Gastroesophageal sphincter (tissue), 4 donors: Measurements from ENCODE around the gene KCNJ9. TPM values are rescaled to one million over a fixed set of nuclear protein-coding genes. Genes with fewer than 3 reads are reported as not detected.

Experiments used
- ATAC-seq: fragments of 150-250 bp; one replicate; pipeline ENCODE4 v1.9.1; 2016; ENCODE audit warnings: mild to moderate bottlenecking, moderate library complexity
- H3K27ac ChIP-seq, 4 donors: fragments of 200-600 bp; sonication (generic) in 3 of 4; 1 replicate in 3 of 4; 2 replicates in 1 of 4; pipeline ENCODE4 v1.5.1; 2016 to 2019
- H3K27me3 ChIP-seq: fragments of 200-600 bp; sonication (generic); one replicate; pipeline ENCODE4 v1.5.1; 2019
- H3K36me3 ChIP-seq, 2 donors: fragments of 200-600 bp; sonication (generic); one replicate each; pipeline ENCODE4 v1.5.1; 2019; ENCODE audit warnings: control low read depth in 1 of 2
- H3K4me1 ChIP-seq, 3 donors: fragments of 200-600 bp; sonication (generic); 1 replicate in 2 of 3; 2 replicates in 1 of 3; pipeline ENCODE4 v1.5.1; 2016 to 2019; ENCODE audit warnings: control low read depth in 2 of 3
- H3K4me3 ChIP-seq, 2 donors: fragments of 200-600 bp; sonication (generic); one replicate each; pipeline ENCODE4 v1.5.1; 2019; ENCODE audit warnings: mild to moderate bottlenecking in 1 of 2, moderate library complexity in 1 of 2
- H3K9me3 ChIP-seq, 3 donors: fragments of 200-600 bp; sonication (generic); one replicate each; pipeline ENCODE4 v1.5.1; 2017 to 2019; ENCODE audit warnings: control low read depth in 2 of 3
- EP300 ChIP-seq: sonication (generic); formaldehyde crosslinking; IDR thresholded peaks from one replicate; pipeline ENCODE4 v1.6.1; 2017; ENCODE audit warnings: antibody characterized with exemption, mild to moderate bottlenecking
- POLR2A ChIP-seq, 2 donors: fragments of 450-650 bp; IDR thresholded peaks; one replicate each; pipeline ENCODE4 v1.6.1; 2017; ENCODE audit warnings: antibody characterized with exemption in 2 of 2, mild to moderate bottlenecking in 2 of 2, moderate library complexity in 1 of 2
- POLR2AphosphoS5 ChIP-seq: sonication (generic); formaldehyde crosslinking; IDR thresholded peaks from one replicate; pipeline ENCODE4 v1.6.1; 2017; ENCODE audit warnings: antibody characterized with exemption
- WGBS, 2 donors: methylation state at CpG; one replicate each; pipeline ENCODE4 v1.1.5; 2018; ENCODE audit warnings: low coverage in 1 of 2; 5-methylcytosine and 5-hydroxymethylcytosine counted together
- total RNA-seq, 4 donors: library from RNA; depleted of rRNA; stranded (reverse); fragments of >200 nt; gene quantifications; one replicate each; pipeline ENCODE4 v1.1.0, GENCODE V29; 2016
- TF ChIP-seq, protein P1 (sequence below), 4 experiments: fragments of 200-600 bp in 2 of 4; fragments of 450-650 bp in 2 of 4; sonication (generic) in 1 of 4; IDR thresholded peaks; one replicate each; pipeline ENCODE4 v1.5.1; 2017 to 2019; ENCODE audit warnings: antibody characterized with exemption in 4 of 4, mild to moderate bottlenecking in 2 of 4, moderate library complexity in 2 of 4

The KCNJ9 gene
- total RNA-seq, 4 donors from 2014 or later, result not detected

DNA sequence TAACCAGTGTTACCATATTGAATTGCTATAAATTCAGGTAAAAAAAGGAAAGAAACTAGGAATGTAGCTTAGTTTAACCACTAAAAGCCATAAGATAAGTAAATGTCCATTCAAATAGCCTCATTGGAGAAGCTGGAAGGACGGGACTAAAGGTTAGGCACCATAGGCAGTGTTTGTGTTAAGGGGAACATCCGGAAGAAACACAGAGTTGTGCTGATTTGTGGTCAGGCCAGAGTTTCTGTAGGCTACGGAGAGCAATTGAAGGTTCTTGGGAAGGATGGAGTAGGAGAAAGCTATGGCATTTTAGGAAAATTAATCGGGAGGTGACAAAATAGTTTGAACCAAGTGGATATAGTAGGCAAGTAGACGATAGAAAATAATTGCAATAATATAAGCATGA lies 10.0 kb upstream of the KCNJ9 start:
- Histone ChIP-seq H3K4me3 (no peak overlapping the region), H3K36me3 (no peaks in the 10 kb centered on the region), H3K4me1 (peaks cover 0 to 16% (median 0%) of the 10 kb centered on the region in 3 donors), H3K27ac (no peak overlapping the region), H3K27me3 (peaks cover 38% of the 10 kb centered on the region), H3K9me3 (no peaks in the 10 kb centered on the region)
- WGBS, 2 donors, result 78 to 81% methylated on average over 3 to 5 of the region's 5 CpGs
- ATAC-seq, result no peak
- TF ChIP-seq, protein P1, sequence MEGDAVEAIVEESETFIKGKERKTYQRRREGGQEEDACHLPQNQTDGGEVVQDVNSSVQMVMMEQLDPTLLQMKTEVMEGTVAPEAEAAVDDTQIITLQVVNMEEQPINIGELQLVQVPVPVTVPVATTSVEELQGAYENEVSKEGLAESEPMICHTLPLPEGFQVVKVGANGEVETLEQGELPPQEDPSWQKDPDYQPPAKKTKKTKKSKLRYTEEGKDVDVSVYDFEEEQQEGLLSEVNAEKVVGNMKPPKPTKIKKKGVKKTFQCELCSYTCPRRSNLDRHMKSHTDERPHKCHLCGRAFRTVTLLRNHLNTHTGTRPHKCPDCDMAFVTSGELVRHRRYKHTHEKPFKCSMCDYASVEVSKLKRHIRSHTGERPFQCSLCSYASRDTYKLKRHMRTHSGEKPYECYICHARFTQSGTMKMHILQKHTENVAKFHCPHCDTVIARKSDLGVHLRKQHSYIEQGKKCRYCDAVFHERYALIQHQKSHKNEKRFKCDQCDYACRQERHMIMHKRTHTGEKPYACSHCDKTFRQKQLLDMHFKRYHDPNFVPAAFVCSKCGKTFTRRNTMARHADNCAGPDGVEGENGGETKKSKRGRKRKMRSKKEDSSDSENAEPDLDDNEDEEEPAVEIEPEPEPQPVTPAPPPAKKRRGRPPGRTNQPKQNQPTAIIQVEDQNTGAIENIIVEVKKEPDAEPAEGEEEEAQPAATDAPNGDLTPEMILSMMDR (IDR thresholded peaks at IDR 0.05), result no peak
- TF ChIP-seq EP300 (no peak), POLR2A (IDR thresholded peaks at IDR 0.05) (no peak), POLR2AphosphoS5 (no peak)

GRCh38 chr1:160074865-160075264 lies 6.5 kb upstream of the KCNJ9 start:
- 60 to 80% methylated on average over 3 to 4 of the region's 4 CpGs for WGBS, 2 donors
- Histone ChIP-seq H3K4me1 (peaks cover 0 to 12% (median 0%) of the 10 kb centered on the region in 3 donors), H3K27ac (no peak overlapping the region), H3K9me3 (no peaks in the 10 kb centered on the region), H3K4me3 (no peak overlapping the region), H3K36me3 (no peaks in the 10 kb centered on the region), H3K27me3 (peaks cover 56% of the 10 kb centered on the region)
- no peak for TF ChIP-seq EP300
- TF ChIP-seq, protein P1 (IDR thresholded peaks at IDR 0.05), result no peak
- no peak for TF ChIP-seq POLR2A (IDR thresholded peaks at IDR 0.05)
- TF ChIP-seq POLR2AphosphoS5, result no peak
- ATAC-seq, result no peak

DNA sequence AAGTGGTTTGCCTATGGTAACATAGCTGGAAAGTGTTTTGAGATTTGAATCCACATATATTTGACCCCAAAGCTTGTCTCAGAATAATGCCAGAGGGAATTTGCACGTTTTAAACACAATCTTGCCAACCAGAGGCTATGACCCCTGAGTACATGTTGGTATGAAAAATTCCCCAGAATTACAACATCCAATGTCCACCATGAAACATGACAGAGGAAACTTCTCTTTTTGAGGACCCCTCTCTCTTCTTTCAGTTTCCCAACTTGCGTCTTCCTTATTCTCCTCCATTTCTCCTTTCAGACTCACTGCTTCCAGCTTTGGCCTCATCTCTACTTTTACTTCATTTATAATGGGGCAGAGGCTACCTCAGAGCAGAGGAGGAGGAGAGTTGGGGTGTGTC lies 5.5 kb upstream of the KCNJ9 start:
- H3K9me3 ChIP-seq, result no peaks in the 10 kb centered on the region
- TF ChIP-seq POLR2AphosphoS5 (no peak), EP300 (no peak), POLR2A (IDR thresholded peaks at IDR 0.05) (no peak)
- TF ChIP-seq, protein P1 (IDR thresholded peaks at IDR 0.05), result no peak
- no peak overlapping the region for H3K4me3 ChIP-seq
- ATAC-seq, result no peak
- no peak overlapping the region for H3K27ac ChIP-seq
- WGBS, 2 donors, result 40 to 58% methylated on average over 2 of the region's 2 CpGs
- no peaks in the 10 kb centered on the region for H3K36me3 ChIP-seq
- H3K4me1 ChIP-seq, result peaks cover 0 to 2% (median 0%) of the 10 kb centered on the region in 3 donors
- H3K27me3 ChIP-seq, result peaks cover 61% of the 10 kb centered on the region

GRCh38 chr1:160076295-160076694 lies 5.0 kb upstream of the KCNJ9 start:
- no peak for ATAC-seq
- TF ChIP-seq POLR2AphosphoS5, result no peak
- TF ChIP-seq, protein P1 (IDR thresholded peaks at IDR 0.05), result no peak
- TF ChIP-seq EP300, result no peak
- TF ChIP-seq POLR2A (IDR thresholded peaks at IDR 0.05), result no peak

GRCh38 chr1:160077486-160077885 lies 3.9 kb upstream of the KCNJ9 start:
- peaks cover 65% of the 10 kb centered on the region for H3K27me3 ChIP-seq
- H3K9me3 ChIP-seq, result no peaks in the 10 kb centered on the region
- no peak for ATAC-seq
- H3K4me1 ChIP-seq, result no peaks in the 10 kb centered on the region
- H3K36me3 ChIP-seq, result no peaks in the 10 kb centered on the region
- H3K27ac ChIP-seq, result no peak overlapping the region
- TF ChIP-seq, protein P1 (IDR thresholded peaks at IDR 0.05), result no peak
- no peak for TF ChIP-seq EP300
- no peak for TF ChIP-seq POLR2A (IDR thresholded peaks at IDR 0.05)
- no peak for TF ChIP-seq POLR2AphosphoS5
- no peak overlapping the region for H3K4me3 ChIP-seq

More at GRCh38 chr1:160076295-160076694, 5.0 kb upstream of the KCNJ9 start:
- Histone ChIP-seq H3K4me1 (no peaks in the 10 kb centered on the region), H3K36me3 (no peaks in the 10 kb centered on the region), H3K27ac (no peak overlapping the region), H3K27me3 (peaks cover 65% of the 10 kb centered on the region), H3K9me3 (no peaks in the 10 kb centered on the region), H3K4me3 (no peak overlapping the region)
- 77 to 83% methylated on average over 1 to 3 of the region's 3 CpGs for WGBS, 2 donors
